ENCODE measurements around the gene TBC1D22A.

Gene TBC1D22A

GRCh38 chr22:46869831-46870441 is 107.5 kb downstream of the TBC1D22A start:
- no peak overlapping the region for H3K4me3 ChIP-seq
- no peak overlapping the region for H3K27ac ChIP-seq
- TF ChIP-seq, protein P1, sequence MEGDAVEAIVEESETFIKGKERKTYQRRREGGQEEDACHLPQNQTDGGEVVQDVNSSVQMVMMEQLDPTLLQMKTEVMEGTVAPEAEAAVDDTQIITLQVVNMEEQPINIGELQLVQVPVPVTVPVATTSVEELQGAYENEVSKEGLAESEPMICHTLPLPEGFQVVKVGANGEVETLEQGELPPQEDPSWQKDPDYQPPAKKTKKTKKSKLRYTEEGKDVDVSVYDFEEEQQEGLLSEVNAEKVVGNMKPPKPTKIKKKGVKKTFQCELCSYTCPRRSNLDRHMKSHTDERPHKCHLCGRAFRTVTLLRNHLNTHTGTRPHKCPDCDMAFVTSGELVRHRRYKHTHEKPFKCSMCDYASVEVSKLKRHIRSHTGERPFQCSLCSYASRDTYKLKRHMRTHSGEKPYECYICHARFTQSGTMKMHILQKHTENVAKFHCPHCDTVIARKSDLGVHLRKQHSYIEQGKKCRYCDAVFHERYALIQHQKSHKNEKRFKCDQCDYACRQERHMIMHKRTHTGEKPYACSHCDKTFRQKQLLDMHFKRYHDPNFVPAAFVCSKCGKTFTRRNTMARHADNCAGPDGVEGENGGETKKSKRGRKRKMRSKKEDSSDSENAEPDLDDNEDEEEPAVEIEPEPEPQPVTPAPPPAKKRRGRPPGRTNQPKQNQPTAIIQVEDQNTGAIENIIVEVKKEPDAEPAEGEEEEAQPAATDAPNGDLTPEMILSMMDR (IDR thresholded peaks at IDR 0.05), result no peak
- no peak for DNase-seq (ENCODE audit: low spot score)

- Histone ChIP-seq H3K27ac (no peak overlapping the region), H3K4me3 (no peak overlapping the region)
- TF ChIP-seq, protein P1 (IDR thresholded peaks at IDR 0.05), result no peak
- no peak for DNase-seq (ENCODE audit: low spot score)
These were observed 109.4 kb downstream of the TBC1D22A start for GRCh38 chr22:46871826-46872225.

DNA sequence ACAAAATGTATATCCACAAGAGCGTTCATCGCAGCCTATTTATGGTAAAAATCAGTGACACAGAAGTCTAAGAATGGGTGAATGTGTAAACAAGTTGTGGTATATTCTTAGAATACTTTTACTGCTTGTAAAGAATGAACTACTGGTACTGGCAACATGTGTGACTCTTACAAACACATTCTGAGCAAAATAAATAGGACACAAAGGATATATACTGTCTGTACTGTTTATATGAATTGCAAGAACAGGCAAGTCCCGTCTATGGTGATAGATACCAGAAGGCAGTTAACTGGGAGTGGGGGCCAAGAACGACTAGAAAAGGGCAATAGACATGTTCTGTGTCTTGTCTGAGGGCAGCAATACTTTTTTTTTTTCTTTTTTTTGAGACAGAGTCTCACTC is 112.6 kb downstream of the TBC1D22A start:
- no peak for DNase-seq (ENCODE audit: low spot score)
- H3K27ac ChIP-seq, result no peak overlapping the region
- TF ChIP-seq, protein P1 (IDR thresholded peaks at IDR 0.05), result no peak
- H3K4me3 ChIP-seq, result no peak overlapping the region

GRCh38 chr22:46876357-46876934 is 114.0 kb downstream of the TBC1D22A start:
- TF ChIP-seq, protein P1 (IDR thresholded peaks at IDR 0.05), result no peak
- no peak overlapping the region for H3K27ac ChIP-seq
- no peak for DNase-seq (ENCODE audit: low spot score)
- H3K4me3 ChIP-seq, result no peak overlapping the region

GRCh38 chr22:46878191-46878948 is 115.9 kb downstream of the TBC1D22A start:
- H3K27ac ChIP-seq, result no peak overlapping the region
- TF ChIP-seq, protein P1 (IDR thresholded peaks at IDR 0.05), result no peak
- no peak overlapping the region for H3K4me3 ChIP-seq
- no peak for DNase-seq (ENCODE audit: low spot score)

- Histone ChIP-seq H3K27ac (no peak overlapping the region), H3K4me3 (no peak overlapping the region)
- TF ChIP-seq, protein P1 (IDR thresholded peaks at IDR 0.05), result no peak
- no peak for DNase-seq (ENCODE audit: low spot score)
These were observed 116.6 kb downstream of the TBC1D22A start for GRCh38 chr22:46879083-46879482.
